SU-DHL-6 (cell line): ENCODE data around the gene FKRP.

Source experiments
- H2AFZ ChIP-seq: fragments of 200-600 bp; sonication (generic); 2 replicates; pipeline ENCODE4 v1.6.1; 2014; ENCODE audit warnings: low read depth, mild to moderate bottlenecking, moderate library complexity, mixed read lengths, antibody characterized with exemption, low read length; ENCODE audit not compliant: severe bottlenecking
- H3F3A ChIP-seq: fragments of 200-600 bp; shearing (Covaris generic); 2 replicates; pipeline ENCODE4 v1.6.0; 2016; ENCODE audit warnings: antibody characterized with exemption, mild to moderate bottlenecking; ENCODE audit not compliant: insufficient read depth
- H3K27ac ChIP-seq: fragments of 200-600 bp; sonication (generic); 2 replicates; pipeline ENCODE4 v1.5.1; 2016; ENCODE audit warnings: low read depth, mild to moderate bottlenecking, low read length, moderate library complexity, mixed read lengths
- H3K27me3 ChIP-seq: fragments of 200-600 bp; sonication (generic), shearing (Covaris generic); 2 replicates; pipeline ENCODE4 v1.6.0; 2014; ENCODE audit warnings: mild to moderate bottlenecking, low read length
- H3K36me3 ChIP-seq: fragments of 200-600 bp; sonication (generic); 2 replicates; pipeline ENCODE4 v1.6.1; 2014; ENCODE audit warnings: mild to moderate bottlenecking, low read length, mixed read lengths
- H3K4me2 ChIP-seq: fragments of 300-600, 200-600 bp; shearing (Covaris generic), sonication (generic); 2 replicates; pipeline ENCODE4 v1.6.0; 2014; ENCODE audit warnings: low read length, low read depth, mild to moderate bottlenecking; ENCODE audit not compliant: poor library complexity, severe bottlenecking
- H3K4me3 ChIP-seq: fragments of 200-600 bp; sonication (generic); 2 replicates; pipeline ENCODE4 v1.5.1; 2014; ENCODE audit warnings: antibody characterized with exemption, low read length, mild to moderate bottlenecking, mixed read lengths; ENCODE audit not compliant: insufficient read depth, poor library complexity, severe bottlenecking
- H3K79me2 ChIP-seq: fragments of 200-600 bp; sonication (generic); 2 replicates; pipeline ENCODE4 v1.6.1; 2014; ENCODE audit warnings: mild to moderate bottlenecking, low read length, moderate library complexity; ENCODE audit not compliant: insufficient read depth
- H3K9ac ChIP-seq: fragments of 200-600 bp; sonication (generic); 2 replicates; pipeline ENCODE4 v1.7.0; 2014; ENCODE audit warnings: mild to moderate bottlenecking, low read length
- H3K9me2 ChIP-seq: fragments of 200-600 bp; sonication (generic); replicated peaks from 2 replicates; pipeline ENCODE4 v1.6.1; 2014; ENCODE audit warnings: low read length; ENCODE audit not compliant: insufficient read depth
- H3K9me3 ChIP-seq: fragments of 200-600 bp; sonication (generic); 2 replicates; pipeline ENCODE4 v1.6.1; 2014; ENCODE audit warnings: low read length, mixed read lengths; ENCODE audit not compliant: insufficient read depth
- H4K20me1 ChIP-seq: fragments of 200-600 bp; sonication (generic); 2 replicates; pipeline ENCODE4 v1.6.1; 2014; ENCODE audit warnings: low read depth, mild to moderate bottlenecking, antibody characterized with exemption, low read length, moderate library complexity, mixed read lengths
- CTCF ChIP-seq: fragments of 200-600 bp; sonication (generic); IDR thresholded peaks from one replicate; pipeline ENCODE4 v1.5.1; 2017; ENCODE audit warnings: antibody characterized with exemption, mild to moderate bottlenecking, low read length, moderate library complexity; ENCODE audit not compliant: insufficient read depth, poor library complexity, severe bottlenecking
- EZH2phosphoT487 ChIP-seq: fragments of 200-600 bp; sonication (generic), shearing (Covaris generic); conservative IDR thresholded peaks from 2 replicates; pipeline ENCODE4 v1.6.1; 2018; ENCODE audit warnings: mild to moderate bottlenecking, antibody characterized with exemption, low read length, moderate library complexity, mixed read lengths

FKRP gene

GRCh38 chr19:46787040-46787330 lies 41.1 kb downstream of the FKRP start:
- Histone ChIP-seq H3K4me3 (peak overlapping the region; percentile 97), H3K79me2 (peaks cover 61% of the 10 kb centered on the region), H3K9ac (peak overlapping the region; percentile 95), H2AFZ (no peak overlapping the region), H3K27me3 (no peaks in the 10 kb centered on the region), H3K9me3 (no peaks in the 10 kb centered on the region), H3F3A (peaks cover 24% of the 10 kb centered on the region), H4K20me1 (no peaks in the 10 kb centered on the region; the same call in 1 of the 2 replicates), H3K4me2 (peak overlapping the region; percentile 66), H3K36me3 (peaks cover 10% of the 10 kb centered on the region; the same call in 1 of the 2 replicates), H3K9me2 (no peaks in the 10 kb centered on the region), H3K27ac (peak overlapping the region; percentile 94)
- TF ChIP-seq EZH2phosphoT487 (no peak), CTCF (no peak)

GRCh38 chr19:46787331-46788261 lies 41.7 kb downstream of the FKRP start:
- peak overlapping the region; percentile 94 for H3K27ac ChIP-seq
- H3K4me2 ChIP-seq: peak overlapping the region; percentile 66
- peaks cover 10% of the 10 kb centered on the region; the same call in 1 of the 2 replicates for H3K36me3 ChIP-seq
- H3K27me3 ChIP-seq: no peaks in the 10 kb centered on the region
- peaks cover 57% of the 10 kb centered on the region for H3K79me2 ChIP-seq
- no peaks in the 10 kb centered on the region for H3K9me3 ChIP-seq
- TF ChIP-seq CTCF (no peak), EZH2phosphoT487 (no peak)
- H3K9me2 ChIP-seq: no peaks in the 10 kb centered on the region
- H3K4me3 ChIP-seq: peak overlapping the region; percentile 97
- H4K20me1 ChIP-seq: no peaks in the 10 kb centered on the region; the same call in 1 of the 2 replicates
- peaks cover 24% of the 10 kb centered on the region for H3F3A ChIP-seq
- peak overlapping the region; percentile 95 for H3K9ac ChIP-seq
- no peak overlapping the region for H2AFZ ChIP-seq

- Histone ChIP-seq H3K36me3 (peaks cover 9% of the 10 kb centered on the region; the same call in 1 of the 2 replicates), H4K20me1 (no peaks in the 10 kb centered on the region; the same call in 1 of the 2 replicates), H3K27ac (peak within 1 kb of the TSS; percentile 94), H3K9ac (peak within 1 kb of the TSS; percentile 95), H2AFZ (peak within 1 kb of the TSS; percentile 42), H3K4me2 (peak within 1 kb of the TSS; percentile 66), H3F3A (peaks cover 24% of the 10 kb centered on the region), H3K27me3 (no peaks in the 10 kb centered on the region), H3K9me3 (no peaks in the 10 kb centered on the region), H3K79me2 (peaks cover 49% of the 10 kb centered on the region), H3K9me2 (no peaks in the 10 kb centered on the region), H3K4me3 (peak within 1 kb of the TSS; percentile 97)
- TF ChIP-seq EZH2phosphoT487 (no peak), CTCF (no peak)
These were observed 42.6 kb downstream of the FKRP start, which contains the start of gene SLC1A5 for GRCh38 chr19:46788262-46788967. Gene SLC1A5 (minus strand): TSS chr19:46788594. CDS start chr19:46787965, 629 bp downstream.
